Measurements from ENCODE around the gene CTXN1.

GRCh38 chr19:7965921-7966665 lies 40.2 kb upstream of the CTXN1 start:
- TF ChIP-seq CTCF (IDR thresholded peaks at IDR 0.05; ENCODE audit: poor library complexity) (no peak), EZH2 (IDR thresholded peaks at IDR 0.05; ENCODE audit: borderline replicate concordance) (no peak)
